Measurements from ENCODE around the gene SAMD13. TPM values are rescaled to one million over a fixed set of nuclear protein-coding genes. Genes with fewer than 3 reads are reported as not detected.

SAMD13 gene
- total and polyA plus RNA-seq, 2 of the 4 experiments (the other 2 are of a cell fraction) = 0.27 to 0.36 TPM

- dilution Hi-C loops (cut with HindIII; ENCODE audit: low sequenced_read_pairs, unreplicated experiment) = no loop called here
- H2AK9ac ChIP-seq (replicated peaks; ENCODE audit: low read depth, low read length, poor library complexity) = no peak overlapping the region
Observed at GRCh38 chr1:84352298-84353106, 51.0 kb downstream of the SAMD13 start.

More at GRCh38 chr1:84352298-84353106, 51.0 kb downstream of the SAMD13 start:
- Histone ChIP-seq H3K9me1 (ENCODE audit: insufficient read depth, low read length) (no peaks in the 10 kb centered on the region), H3K27me3 (ENCODE audit: control insufficient read depth, insufficient read depth, low read length) (no peaks in the 10 kb centered on the region), H2AK5ac (ENCODE audit: low read depth, low read length) (0 out of 2 replicates have a peak overlapping the region, but pooled peaks have one; percentile 20), H3K56ac (ENCODE audit: extremely low read depth, insufficient read depth, low read length) (no peak overlapping the region), H2BK20ac (ENCODE audit: low read depth, low read length) (peak overlapping the region; percentile 22; the same call in 1 of the 2 replicates), H3K4ac (ENCODE audit: low read depth, low read length) (no peak overlapping the region), H4K5ac (ENCODE audit: low read depth, low read length) (peak overlapping the region; percentile 78; the same call in 1 of the 2 replicates), H3K18ac (ENCODE audit: low read depth, low read length) (peak overlapping the region; percentile 71; the same call in 1 of the 2 replicates), H3K4me3 (ENCODE audit: insufficient read depth, low read depth, low read length) (no peak overlapping the region), H3K23ac (ENCODE audit: low read depth, low read length) (no peak overlapping the region), H4K20me1 (ENCODE audit: insufficient read depth, low read length) (no peaks in the 10 kb centered on the region), H3K9ac (ENCODE audit: low read depth, low read length) (no peak overlapping the region), H4K91ac (ENCODE audit: insufficient read depth, low read depth, low read length) (no peak overlapping the region), H3K36me3 (ENCODE audit: control insufficient read depth, insufficient read depth, low read length) (no peaks in the 10 kb centered on the region), H3K4me2 (ENCODE audit: low read depth, low read length) (no peak overlapping the region), H2AFZ (replicated peaks; ENCODE audit: low read length, poor library complexity) (no peak overlapping the region), H3K4me1 (ENCODE audit: control insufficient read depth, insufficient read depth, low read length) (peaks cover 9% of the 10 kb centered on the region), H3K9me3 (ENCODE audit: control insufficient read depth, insufficient read depth, low read length) (peaks cover 2% of the 10 kb centered on the region; the same call in 1 of the 2 replicates), H3K79me1 (ENCODE audit: low read depth in 1 of 2, low read length in 2 of 2) (no peaks in the 10 kb centered on the region), H4K8ac (ENCODE audit: low read depth in 2 of 2, low read length in 2 of 2) (peak overlapping the region; percentile 3 to 28; a peak in 1 of 4 replicates), H2BK120ac (ENCODE audit: low read depth, low read length) (peak overlapping the region; percentile 12; the same call in 1 of the 2 replicates), H3K27ac (ENCODE audit: insufficient read depth, low read length) (no peak overlapping the region), H2BK15ac (ENCODE audit: low read depth, low read length) (no peak overlapping the region; the same call in 2 of the 3 replicates), H2BK5ac (ENCODE audit: low read depth, low read length, poor library complexity, severe bottlenecking) (no peak overlapping the region), H3K14ac (replicated peaks; ENCODE audit: low read depth, low read length) (peak overlapping the region; percentile 26; the same call in 1 of the 2 replicates)
- TF ChIP-seq CEBPB (IDR thresholded peaks at IDR 0.05; ENCODE audit: low read depth, low read length) (no peak), MAZ (IDR thresholded peaks at IDR 0.05; ENCODE audit: borderline replicate concordance, low read depth, low read length) (no peak), NFE2L2 (IDR thresholded peaks at IDR 0.05; ENCODE audit: low read depth, low read length) (no peak), ELK1 (IDR thresholded peaks at IDR 0.05; ENCODE audit: borderline replicate concordance, low read depth, low read length) (no peak), RFX5 (IDR thresholded peaks at IDR 0.05; ENCODE audit: low read depth, low read length) (no peak), SMC3 (IDR thresholded peaks at IDR 0.05; ENCODE audit: low read depth, low read length) (no peak), CTCF (conservative IDR thresholded peaks at IDR 0.05; ENCODE audit: low read depth, low read length) (no peak), CHD1 (IDR thresholded peaks at IDR 0.05; ENCODE audit: low read depth, low read length) (no peak), MAFK (IDR thresholded peaks at IDR 0.05; ENCODE audit: low read depth, low read length) (no peak), MXI1 (IDR thresholded peaks at IDR 0.05; ENCODE audit: borderline replicate concordance, low read depth, low read length) (no peak), RAD21 (IDR thresholded peaks at IDR 0.05; ENCODE audit: low read length) (no peak), POLR2A (IDR thresholded peaks at IDR 0.05; ENCODE audit: low read depth, low read length) (no peak), USF2 (IDR thresholded peaks at IDR 0.05; ENCODE audit: low read depth, low read length) (no peak)
- no TSS peak for BruUV-seq (replicated peaks)
- in situ Hi-C loops (cut with MboI; ENCODE audit: low sequenced_read_pairs) (no loop called here), intact Hi-C loops (cut with micrococcal nuclease) (no loop called here)
- WGBS, 2 experiments (ENCODE audit: extremely low coverage in 2 of 2, insufficient read length in 1 of 2) = no CpG with 5 or more reads among the region's 3 CpGs
- DNase-seq = peak; percentile 57
- ATAC-seq (ENCODE audit: low read depth) = peak; percentile 14; the same call in 1 of the 2 replicates
- POLR2A ChIA-PET (ENCODE audit: unreplicated experiment) = no interaction called here
- CTCF ChIA-PET = no interaction called here
